Cardiac fibroblast (primary cell): ENCODE results near the gene SGCE.

Experiments used
- DNase-seq, 2 donors: peaks; one replicate each; pipeline versions ENCODE4 v3.0.0 to v3.0.0-alpha.2; 2010; ENCODE audit warnings: low read depth in 2 of 2
- H3K4me3 ChIP-seq, 2 donors: replicated peaks in 1 of 2; 1 replicate in 1 of 2; 2 replicates in 1 of 2; pipeline ENCODE4 v1.5.1; 2011; ENCODE audit warnings: low read depth in 2 of 2, low read length in 2 of 2, mild to moderate bottlenecking in 2 of 2, moderate library complexity in 1 of 2
- TF ChIP-seq, protein P1 (sequence below): IDR thresholded peaks from one replicate; pipeline ENCODE4 v1.5.1; 2011; ENCODE audit warnings: low read depth, mild to moderate bottlenecking, low read length, inconsistent platforms

The SGCE gene

DNA sequence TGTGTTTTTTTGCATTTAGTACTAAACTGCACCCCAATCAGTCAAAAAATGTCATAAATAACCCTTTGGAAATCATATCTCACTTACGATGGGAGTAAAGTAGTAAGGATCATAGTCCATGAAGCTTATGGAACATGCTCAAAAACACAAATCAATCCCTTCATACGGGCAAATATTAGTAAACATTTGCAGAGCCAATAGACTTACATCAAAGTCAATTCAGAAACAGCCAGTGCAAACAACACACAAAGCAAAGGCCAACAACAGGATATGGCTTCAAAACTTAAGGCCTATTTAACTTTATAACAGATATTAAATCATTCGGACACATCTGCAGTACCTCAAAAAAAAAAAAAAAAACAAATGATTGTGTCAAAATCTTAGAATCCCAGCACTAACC, 32.1 kb downstream of the SGCE start:
- DNase-seq: no peak
- H3K4me3 ChIP-seq: no peak overlapping the region
- TF ChIP-seq, protein P1, sequence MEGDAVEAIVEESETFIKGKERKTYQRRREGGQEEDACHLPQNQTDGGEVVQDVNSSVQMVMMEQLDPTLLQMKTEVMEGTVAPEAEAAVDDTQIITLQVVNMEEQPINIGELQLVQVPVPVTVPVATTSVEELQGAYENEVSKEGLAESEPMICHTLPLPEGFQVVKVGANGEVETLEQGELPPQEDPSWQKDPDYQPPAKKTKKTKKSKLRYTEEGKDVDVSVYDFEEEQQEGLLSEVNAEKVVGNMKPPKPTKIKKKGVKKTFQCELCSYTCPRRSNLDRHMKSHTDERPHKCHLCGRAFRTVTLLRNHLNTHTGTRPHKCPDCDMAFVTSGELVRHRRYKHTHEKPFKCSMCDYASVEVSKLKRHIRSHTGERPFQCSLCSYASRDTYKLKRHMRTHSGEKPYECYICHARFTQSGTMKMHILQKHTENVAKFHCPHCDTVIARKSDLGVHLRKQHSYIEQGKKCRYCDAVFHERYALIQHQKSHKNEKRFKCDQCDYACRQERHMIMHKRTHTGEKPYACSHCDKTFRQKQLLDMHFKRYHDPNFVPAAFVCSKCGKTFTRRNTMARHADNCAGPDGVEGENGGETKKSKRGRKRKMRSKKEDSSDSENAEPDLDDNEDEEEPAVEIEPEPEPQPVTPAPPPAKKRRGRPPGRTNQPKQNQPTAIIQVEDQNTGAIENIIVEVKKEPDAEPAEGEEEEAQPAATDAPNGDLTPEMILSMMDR: no peak

DNA sequence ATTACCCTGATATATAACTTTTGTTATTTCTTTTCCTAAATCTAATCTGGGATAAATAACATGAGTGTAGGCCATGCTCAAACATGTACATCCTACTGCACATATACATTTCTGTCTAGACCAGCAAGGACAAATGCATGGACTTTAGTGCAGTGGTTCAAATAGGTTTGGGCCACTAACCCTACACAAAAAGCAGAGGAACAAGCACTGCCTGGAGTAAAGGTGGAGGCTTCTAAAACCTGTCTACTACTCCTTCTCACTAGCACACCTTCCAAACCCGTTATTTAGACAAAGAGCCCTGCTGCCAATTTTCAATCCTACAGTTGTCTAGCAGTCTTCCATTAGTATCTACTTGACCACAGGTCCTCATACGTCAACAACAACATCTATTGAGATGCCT, 34.8 kb downstream of the SGCE start:
- H3K4me3 ChIP-seq: no peak overlapping the region
- no peak for DNase-seq
- TF ChIP-seq, protein P1: no peak

DNA sequence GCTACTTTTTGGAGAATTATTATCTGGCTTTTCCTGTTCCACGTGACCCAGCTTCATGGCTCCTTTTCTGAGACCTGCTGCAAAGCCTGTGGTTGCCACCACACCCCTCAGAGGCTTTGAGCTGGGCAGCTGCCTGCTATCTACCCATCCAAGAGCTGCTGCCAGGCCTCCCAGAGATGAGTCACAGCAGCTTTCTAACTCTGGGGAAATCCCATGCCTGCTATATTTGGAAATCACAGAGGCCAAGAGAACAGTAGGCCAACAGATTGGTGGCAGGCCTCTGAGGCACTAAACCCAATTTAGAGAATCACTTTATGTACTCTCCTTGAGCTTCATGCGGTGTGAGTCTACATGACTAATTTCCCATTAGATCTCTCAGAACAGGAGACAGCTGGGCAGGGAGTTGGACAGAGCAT, 35.2 kb downstream of the SGCE start:
- no peak overlapping the region for H3K4me3 ChIP-seq
- DNase-seq: peak; percentile 89 to 95
- TF ChIP-seq, protein P1: no peak

DNA sequence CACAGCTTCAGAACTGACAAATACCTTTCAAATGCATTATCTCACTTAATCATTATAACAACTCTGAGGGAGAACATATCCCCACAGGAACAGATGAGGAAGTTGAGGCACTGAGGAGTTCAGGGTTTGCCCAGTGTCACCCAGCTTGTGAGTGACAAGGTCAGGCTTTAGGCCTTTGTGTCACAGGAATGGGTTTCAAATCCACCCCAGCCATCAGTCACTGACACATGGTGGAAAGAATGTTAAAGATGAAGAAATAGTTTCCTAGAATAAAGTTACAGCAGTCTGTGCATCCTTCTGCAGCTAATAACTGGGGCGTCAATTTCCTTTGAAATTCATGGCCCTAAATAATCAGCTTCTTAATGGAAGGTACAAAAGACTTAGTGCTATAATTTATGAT, 37.8 kb downstream of the SGCE start:
- TF ChIP-seq, protein P1: no peak
- H3K4me3 ChIP-seq: no peak overlapping the region
- no peak for DNase-seq

DNA sequence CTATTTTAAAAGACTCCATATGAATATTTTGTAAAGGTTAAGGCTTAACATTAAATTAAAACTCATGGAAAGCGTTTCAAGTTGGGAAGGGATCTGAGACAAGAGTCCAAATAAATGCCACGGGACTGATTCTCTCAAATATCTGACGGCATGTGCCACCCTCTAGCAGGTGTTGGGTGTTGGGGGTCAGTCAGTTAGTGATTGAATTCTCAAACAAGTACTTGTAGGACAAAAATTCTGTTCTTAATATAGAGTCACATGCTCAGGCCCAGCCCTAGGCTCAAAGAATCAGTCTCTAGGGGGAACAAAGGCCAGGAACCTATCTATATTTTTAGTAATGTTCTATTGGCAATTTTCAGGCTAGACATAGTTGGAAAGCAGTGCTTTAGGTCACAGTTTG, 39.1 kb downstream of the SGCE start:
- DNase-seq: no peak
- TF ChIP-seq, protein P1: no peak
- H3K4me3 ChIP-seq: no peak overlapping the region

DNA sequence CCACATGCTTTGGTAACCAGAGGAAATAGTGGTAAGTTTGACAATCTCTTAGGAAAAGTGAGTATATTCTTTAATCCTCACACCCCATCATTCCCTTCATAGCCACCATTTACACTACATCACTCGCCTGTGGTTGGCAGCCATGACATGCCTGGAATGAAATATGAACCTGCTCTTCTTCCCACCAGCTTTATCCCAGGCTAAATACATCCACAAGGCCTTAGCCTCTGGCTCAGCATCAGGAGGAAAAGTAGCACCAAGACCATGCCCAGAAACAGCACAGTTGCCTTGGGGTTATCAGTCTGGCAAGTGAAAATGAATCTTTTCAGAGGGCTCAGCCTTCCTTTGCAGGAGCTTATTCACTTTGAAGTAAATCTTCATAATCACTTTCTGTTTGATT, 40.3 kb downstream of the SGCE start:
- no peak overlapping the region for H3K4me3 ChIP-seq
- TF ChIP-seq, protein P1: no peak
- DNase-seq: no peak

DNA sequence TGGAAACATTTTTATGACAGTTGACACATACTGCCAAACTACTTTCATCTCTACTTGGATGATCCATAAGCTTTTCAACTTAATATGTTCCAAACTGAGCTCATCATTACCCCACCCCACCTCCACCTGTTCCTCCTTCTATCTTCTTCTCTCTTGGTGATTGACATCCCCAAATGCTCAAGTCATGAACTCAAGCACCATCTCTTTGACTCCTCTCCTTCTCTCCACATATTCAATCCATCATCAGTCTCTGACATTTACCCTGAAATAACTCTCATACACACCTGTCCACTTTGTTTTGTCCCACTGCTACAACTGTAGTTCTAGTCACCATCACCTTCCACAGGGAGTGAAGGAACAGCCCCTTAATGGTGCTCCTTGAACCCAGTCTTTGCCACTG, 43.3 kb downstream of the SGCE start:
- no peak for DNase-seq
- H3K4me3 ChIP-seq: no peak overlapping the region
- TF ChIP-seq, protein P1: no peak
